Panc1 (cell line): ENCODE data around the gene CPEB2. TPM values are rescaled to one million over a fixed set of nuclear protein-coding genes. Genes with fewer than 3 reads are reported as not detected.

ENCODE experiments used
- ATAC-seq: fragments of 200-7000 bp; cut with Tn5 transposase; 2 replicates; pipeline ENCODE4 v1.9.1; 2020; ENCODE audit warnings: mild to moderate bottlenecking, moderate library complexity
- BruUV-seq: library from RNA; stranded (reverse); fragments of 400-500 nt; replicated peaks from 2 replicates; lab custom pipeline; 2021; lab: Mats Ljungman, UMichigan
- CTCF ChIA-PET: fragments of 300-600 bp; sonication (Branson Sonifier 250); formaldehyde crosslinking; loops from one replicate; lab custom pipeline; 2022; ENCODE audit warnings: antibody characterized with exemption; lab: Charles Lee
- POLR2A ChIA-PET: fragments of 300-600 bp; sonication (Branson Sonifier 250); formaldehyde crosslinking; loops from one replicate; lab custom pipeline; 2022; ENCODE audit warnings: antibody characterized with exemption; lab: Charles Lee
- DNase-seq: peaks from one replicate; pipeline ENCODE4 v3.0.0-alpha.2; 2010; ENCODE audit warnings: low read depth, low spot score
- H3K27ac ChIP-seq: 2 replicates; pipeline ENCODE4 v1.5.1; 2011; ENCODE audit warnings: mild to moderate bottlenecking, low read length, inconsistent platforms
- H3K27me3 ChIP-seq: fragments of 200-500 bp; sonication (Bioruptor generic); 2 replicates; pipeline ENCODE4 v1.6.0; 2014; ENCODE audit warnings: low read length, inconsistent platforms; ENCODE audit not compliant: control insufficient read depth, insufficient read depth
- H3K36me3 ChIP-seq: fragments of 200-500 bp; sonication (Bioruptor generic); 2 replicates; pipeline ENCODE4 v1.5.1; 2014; ENCODE audit warnings: inconsistent platforms, mild to moderate bottlenecking, low read length, moderate library complexity; ENCODE audit not compliant: control insufficient read depth, insufficient read depth
- H3K4me1 ChIP-seq: 2 replicates; pipeline ENCODE4 v1.5.1; 2011; ENCODE audit warnings: inconsistent platforms, mild to moderate bottlenecking, low read length, moderate library complexity; ENCODE audit not compliant: control insufficient read depth, insufficient read depth
- H3K4me3 ChIP-seq, 2 experiments: 2 replicates each; pipeline ENCODE4 v1.5.1; 2011 to 2012; ENCODE audit warnings: low read depth in 2 of 2, low read length in 2 of 2, mild to moderate bottlenecking in 2 of 2, inconsistent platforms in 1 of 2, moderate library complexity in 1 of 2
- H3K9me3 ChIP-seq: fragments of 200-500 bp; sonication (Bioruptor generic); 2 replicates; pipeline ENCODE4 v1.5.1; 2014; ENCODE audit warnings: low read depth, mild to moderate bottlenecking, inconsistent platforms, low read length, moderate library complexity; ENCODE audit not compliant: control insufficient read depth, insufficient read depth
- POLR2AphosphoS5 ChIP-seq: IDR thresholded peaks from 2 replicates; pipeline ENCODE4 v1.6.1; 2012; ENCODE audit warnings: mild to moderate bottlenecking, low read depth, low read length, moderate library complexity
- SIN3A ChIP-seq: IDR thresholded peaks from 2 replicates; pipeline ENCODE4 v1.6.1; 2012; ENCODE audit warnings: low read depth, mild to moderate bottlenecking, low read length, moderate library complexity, borderline replicate concordance; ENCODE audit not compliant: insufficient read depth
- TCF7L2 ChIP-seq: IDR thresholded peaks from 2 replicates; pipeline ENCODE4 v1.6.1; 2011; ENCODE audit warnings: mild to moderate bottlenecking, low read depth, low read length, inconsistent platforms
- in situ Hi-C: cut with HindIII; loops from 2 replicates; pipeline ENCODE4 v1.10.0; 2016; ENCODE audit warnings: low sequenced_read_pairs, low pct_unique_long_range_greater_than_20kb
- intact Hi-C: fragments of 100-400 bp; cut with micrococcal nuclease; formaldehyde crosslinking; loops from one replicate; pipeline ENCODE4 v1.10.0; 2022; ENCODE audit not compliant: unreplicated experiment
- total RNA-seq: library from RNA; stranded (reverse); gene quantifications from one replicate; pipeline ENCODE4 v1.2.1, GENCODE V29; 2021; ENCODE audit not compliant: unreplicated experiment
- TF ChIP-seq, protein P1 (sequence below), 2 experiments: IDR thresholded peaks; 2 replicates each; pipeline ENCODE4 v1.6.1; 2011 to 2012; ENCODE audit warnings: low read depth in 2 of 2, control low read depth in 1 of 2, low read length in 1 of 2, mild to moderate bottlenecking in 1 of 2, moderate library complexity in 1 of 2; ENCODE audit not compliant: insufficient read depth in 1 of 2
- TF ChIP-seq, protein P2 (sequence below): fragments of 450-650 bp; IDR thresholded peaks from 2 replicates; pipeline ENCODE4 v1.5.1; 2017; ENCODE audit warnings: mild to moderate bottlenecking

Gene CPEB2
- total RNA-seq, 1 experiment from 2014 or later = 7.2 TPM

DNA sequence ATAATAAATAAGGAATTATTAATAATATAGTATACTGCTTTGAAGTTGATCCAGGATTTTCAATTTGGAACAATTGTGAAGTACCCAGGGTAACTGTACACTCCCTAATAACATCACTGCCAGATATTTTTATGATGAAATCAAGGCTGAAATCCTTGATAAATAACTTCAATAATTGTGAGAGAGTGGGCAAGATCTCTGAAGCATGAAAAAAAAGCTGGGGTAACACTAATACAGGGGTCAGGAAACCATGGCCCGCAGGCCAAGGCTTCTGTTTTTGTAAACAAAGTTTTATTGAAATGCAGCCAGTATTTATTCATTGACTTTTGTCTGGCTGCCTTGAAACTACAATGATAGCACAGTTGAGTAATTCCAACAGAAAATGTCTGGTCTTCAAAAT, 41.6 kb downstream of the CPEB2 start:
- no peak for DNase-seq
- no peak overlapping the region for H3K4me3 ChIP-seq
- ChIA-PET POLR2A (no interaction called here), CTCF (interaction anchor here (0.7 kb wide), 1 partner anchor 414 kb away, joined by 3 read pairs; no protein-coding TSS in a partner anchor)
- TF ChIP-seq TCF7L2 (no peak), SIN3A (no peak), POLR2AphosphoS5 (no peak)
- TF ChIP-seq, protein P1, sequence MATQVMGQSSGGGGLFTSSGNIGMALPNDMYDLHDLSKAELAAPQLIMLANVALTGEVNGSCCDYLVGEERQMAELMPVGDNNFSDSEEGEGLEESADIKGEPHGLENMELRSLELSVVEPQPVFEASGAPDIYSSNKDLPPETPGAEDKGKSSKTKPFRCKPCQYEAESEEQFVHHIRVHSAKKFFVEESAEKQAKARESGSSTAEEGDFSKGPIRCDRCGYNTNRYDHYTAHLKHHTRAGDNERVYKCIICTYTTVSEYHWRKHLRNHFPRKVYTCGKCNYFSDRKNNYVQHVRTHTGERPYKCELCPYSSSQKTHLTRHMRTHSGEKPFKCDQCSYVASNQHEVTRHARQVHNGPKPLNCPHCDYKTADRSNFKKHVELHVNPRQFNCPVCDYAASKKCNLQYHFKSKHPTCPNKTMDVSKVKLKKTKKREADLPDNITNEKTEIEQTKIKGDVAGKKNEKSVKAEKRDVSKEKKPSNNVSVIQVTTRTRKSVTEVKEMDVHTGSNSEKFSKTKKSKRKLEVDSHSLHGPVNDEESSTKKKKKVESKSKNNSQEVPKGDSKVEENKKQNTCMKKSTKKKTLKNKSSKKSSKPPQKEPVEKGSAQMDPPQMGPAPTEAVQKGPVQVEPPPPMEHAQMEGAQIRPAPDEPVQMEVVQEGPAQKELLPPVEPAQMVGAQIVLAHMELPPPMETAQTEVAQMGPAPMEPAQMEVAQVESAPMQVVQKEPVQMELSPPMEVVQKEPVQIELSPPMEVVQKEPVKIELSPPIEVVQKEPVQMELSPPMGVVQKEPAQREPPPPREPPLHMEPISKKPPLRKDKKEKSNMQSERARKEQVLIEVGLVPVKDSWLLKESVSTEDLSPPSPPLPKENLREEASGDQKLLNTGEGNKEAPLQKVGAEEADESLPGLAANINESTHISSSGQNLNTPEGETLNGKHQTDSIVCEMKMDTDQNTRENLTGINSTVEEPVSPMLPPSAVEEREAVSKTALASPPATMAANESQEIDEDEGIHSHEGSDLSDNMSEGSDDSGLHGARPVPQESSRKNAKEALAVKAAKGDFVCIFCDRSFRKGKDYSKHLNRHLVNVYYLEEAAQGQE (IDR thresholded peaks at IDR 0.05; ENCODE audit: insufficient read depth in 1 of 2, low read depth in 2 of 2, low read length in 1 of 2) = no peak
- TF ChIP-seq, protein P2, sequence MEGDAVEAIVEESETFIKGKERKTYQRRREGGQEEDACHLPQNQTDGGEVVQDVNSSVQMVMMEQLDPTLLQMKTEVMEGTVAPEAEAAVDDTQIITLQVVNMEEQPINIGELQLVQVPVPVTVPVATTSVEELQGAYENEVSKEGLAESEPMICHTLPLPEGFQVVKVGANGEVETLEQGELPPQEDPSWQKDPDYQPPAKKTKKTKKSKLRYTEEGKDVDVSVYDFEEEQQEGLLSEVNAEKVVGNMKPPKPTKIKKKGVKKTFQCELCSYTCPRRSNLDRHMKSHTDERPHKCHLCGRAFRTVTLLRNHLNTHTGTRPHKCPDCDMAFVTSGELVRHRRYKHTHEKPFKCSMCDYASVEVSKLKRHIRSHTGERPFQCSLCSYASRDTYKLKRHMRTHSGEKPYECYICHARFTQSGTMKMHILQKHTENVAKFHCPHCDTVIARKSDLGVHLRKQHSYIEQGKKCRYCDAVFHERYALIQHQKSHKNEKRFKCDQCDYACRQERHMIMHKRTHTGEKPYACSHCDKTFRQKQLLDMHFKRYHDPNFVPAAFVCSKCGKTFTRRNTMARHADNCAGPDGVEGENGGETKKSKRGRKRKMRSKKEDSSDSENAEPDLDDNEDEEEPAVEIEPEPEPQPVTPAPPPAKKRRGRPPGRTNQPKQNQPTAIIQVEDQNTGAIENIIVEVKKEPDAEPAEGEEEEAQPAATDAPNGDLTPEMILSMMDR = no peak
- no peaks in the 10 kb centered on the region; the same call in 1 of the 2 replicates for H3K36me3 ChIP-seq
- H3K27me3 ChIP-seq = no peaks in the 10 kb centered on the region
- in situ Hi-C loops (no loop called here), intact Hi-C loops (no loop called here)
- H3K9me3 ChIP-seq = no peaks in the 10 kb centered on the region
- no peaks in the 10 kb centered on the region for H3K4me1 ChIP-seq
- BruUV-seq = no TSS peak
- H3K27ac ChIP-seq = no peak overlapping the region
- no peak for ATAC-seq

DNA sequence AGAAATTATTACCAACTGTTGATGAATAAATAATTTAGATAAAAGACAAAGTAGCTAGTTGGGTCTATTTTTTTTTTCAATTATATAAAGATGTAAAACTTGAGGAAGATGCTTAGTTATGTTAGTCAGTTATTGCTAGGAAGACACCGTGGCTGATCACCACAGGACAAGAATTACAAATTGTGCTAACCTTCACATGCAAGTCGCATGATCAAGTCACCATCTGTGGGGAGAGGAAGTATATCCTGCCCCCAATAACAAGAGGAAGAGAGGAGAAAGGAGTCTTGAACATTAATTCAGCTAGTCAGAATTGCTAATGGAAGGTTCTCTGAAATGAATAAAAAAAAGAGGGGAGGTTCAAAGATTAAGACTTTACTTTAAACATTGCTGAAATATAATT, 52.3 kb downstream of the CPEB2 start:
- BruUV-seq = no TSS peak
- in situ Hi-C loops (no loop called here), intact Hi-C loops (no loop called here)
- Histone ChIP-seq H3K27ac (no peak overlapping the region), H3K36me3 (no peaks in the 10 kb centered on the region; the same call in 1 of the 2 replicates), H3K9me3 (no peaks in the 10 kb centered on the region), H3K27me3 (no peaks in the 10 kb centered on the region), H3K4me3 (no peak overlapping the region), H3K4me1 (no peaks in the 10 kb centered on the region)
- no peak for ATAC-seq
- ChIA-PET POLR2A (no interaction called here), CTCF (no interaction called here)
- TF ChIP-seq SIN3A (no peak), TCF7L2 (no peak), POLR2AphosphoS5 (no peak)
- TF ChIP-seq, protein P2 = no peak
- TF ChIP-seq, protein P1 (IDR thresholded peaks at IDR 0.05; ENCODE audit: insufficient read depth in 1 of 2, low read depth in 2 of 2, low read length in 1 of 2) = no peak
- no peak for DNase-seq
